GM13976 (cell line): ENCODE data around the gene MTPN.

Experiments used
- DNase-seq: peaks from one replicate; pipeline ENCODE4 v3.0.0; 2012; ENCODE audit warnings: low spot score
- in situ Hi-C: fragments of 300-500 bp; cut with MboI; formaldehyde crosslinking; loops from one replicate; pipeline ENCODE4 v1.12.0; 2022; ENCODE audit warnings: low sequenced_read_pairs, mixed read lengths, inconsistent platforms; ENCODE audit not compliant: unreplicated experiment
- TF ChIP-seq, protein P1 (sequence below): IDR thresholded peaks from 2 replicates; pipeline ENCODE4 v1.5.1; 2012; ENCODE audit warnings: borderline replicate concordance, mild to moderate bottlenecking; ENCODE audit not compliant: insufficient read depth; ENCODE audit errors: extremely low read depth, missing control alignments, control extremely low read depth

MTPN gene

GRCh38 chr7:135889823-135890222 is 87.3 kb downstream of the MTPN start:
- in situ Hi-C loops, result no loop called here
- no peak for DNase-seq
- TF ChIP-seq, protein P1, sequence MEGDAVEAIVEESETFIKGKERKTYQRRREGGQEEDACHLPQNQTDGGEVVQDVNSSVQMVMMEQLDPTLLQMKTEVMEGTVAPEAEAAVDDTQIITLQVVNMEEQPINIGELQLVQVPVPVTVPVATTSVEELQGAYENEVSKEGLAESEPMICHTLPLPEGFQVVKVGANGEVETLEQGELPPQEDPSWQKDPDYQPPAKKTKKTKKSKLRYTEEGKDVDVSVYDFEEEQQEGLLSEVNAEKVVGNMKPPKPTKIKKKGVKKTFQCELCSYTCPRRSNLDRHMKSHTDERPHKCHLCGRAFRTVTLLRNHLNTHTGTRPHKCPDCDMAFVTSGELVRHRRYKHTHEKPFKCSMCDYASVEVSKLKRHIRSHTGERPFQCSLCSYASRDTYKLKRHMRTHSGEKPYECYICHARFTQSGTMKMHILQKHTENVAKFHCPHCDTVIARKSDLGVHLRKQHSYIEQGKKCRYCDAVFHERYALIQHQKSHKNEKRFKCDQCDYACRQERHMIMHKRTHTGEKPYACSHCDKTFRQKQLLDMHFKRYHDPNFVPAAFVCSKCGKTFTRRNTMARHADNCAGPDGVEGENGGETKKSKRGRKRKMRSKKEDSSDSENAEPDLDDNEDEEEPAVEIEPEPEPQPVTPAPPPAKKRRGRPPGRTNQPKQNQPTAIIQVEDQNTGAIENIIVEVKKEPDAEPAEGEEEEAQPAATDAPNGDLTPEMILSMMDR, result no peak

DNA sequence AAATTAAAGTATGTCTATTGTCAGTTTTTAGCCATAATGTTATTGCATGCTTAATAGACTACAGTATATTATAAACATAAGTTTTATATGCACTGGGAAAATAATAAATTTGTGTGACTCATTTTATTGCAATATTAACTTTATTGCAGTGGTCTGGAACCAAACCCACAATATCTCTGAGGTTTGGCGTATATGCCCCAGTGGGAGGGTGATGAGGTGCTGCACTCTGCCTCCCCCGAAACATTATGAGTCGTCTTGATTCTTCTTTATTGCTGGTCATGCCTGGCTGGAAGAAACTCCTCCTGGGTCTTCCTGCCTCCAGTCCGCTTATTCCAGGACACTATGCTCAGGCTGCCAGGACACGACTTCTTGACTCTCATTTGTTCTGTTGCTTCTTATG is 88.4 kb downstream of the MTPN start:
- TF ChIP-seq, protein P1, result no peak
- no peak for DNase-seq
- in situ Hi-C loops, result no loop called here

GRCh38 chr7:135886345-135887132 is 90.6 kb downstream of the MTPN start:
- TF ChIP-seq, protein P1, result no peak
- DNase-seq, result no peak
- in situ Hi-C loops, result no loop called here

DNA sequence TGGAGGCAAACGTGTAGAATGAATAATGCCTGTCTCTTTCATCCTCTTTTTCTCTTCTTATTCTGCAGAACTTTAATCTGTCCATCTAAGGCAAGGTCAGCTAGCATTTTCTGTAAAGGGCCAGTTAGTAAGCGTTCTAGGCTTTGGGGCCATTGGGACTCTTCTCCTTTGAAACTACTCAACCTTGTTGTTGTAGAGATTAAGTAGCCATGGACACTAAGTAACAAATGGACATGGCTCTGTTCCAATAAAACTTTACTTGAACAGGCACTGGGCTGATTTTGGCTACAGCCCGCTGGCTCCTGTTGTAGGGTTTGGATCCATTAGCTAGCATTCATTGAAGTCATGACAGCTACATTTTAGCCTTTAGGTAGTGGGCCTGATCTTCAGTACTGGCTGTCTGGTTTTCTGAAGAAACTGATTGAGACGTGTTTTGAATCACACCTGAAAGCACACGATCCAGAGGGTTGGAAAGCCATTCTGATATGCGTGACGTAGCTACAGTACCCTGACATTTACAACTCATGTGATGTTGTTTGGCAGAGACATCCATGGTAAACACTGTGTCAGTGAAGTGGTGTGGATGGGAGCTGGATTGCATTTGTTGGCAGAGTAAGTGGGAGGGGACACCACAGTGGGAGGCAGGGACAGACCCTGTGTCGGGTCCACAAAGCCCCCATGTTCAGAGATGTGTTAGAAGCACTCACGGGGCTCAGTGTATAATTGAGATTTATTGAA is 92.5 kb downstream of the MTPN start:
- TF ChIP-seq, protein P1, result no peak
- in situ Hi-C loops, result no loop called here
- no peak for DNase-seq

GRCh38 chr7:135879233-135879632 is 97.9 kb downstream of the MTPN start:
- in situ Hi-C loops, result no loop called here
- no peak for DNase-seq
- TF ChIP-seq, protein P1, result no peak

DNA sequence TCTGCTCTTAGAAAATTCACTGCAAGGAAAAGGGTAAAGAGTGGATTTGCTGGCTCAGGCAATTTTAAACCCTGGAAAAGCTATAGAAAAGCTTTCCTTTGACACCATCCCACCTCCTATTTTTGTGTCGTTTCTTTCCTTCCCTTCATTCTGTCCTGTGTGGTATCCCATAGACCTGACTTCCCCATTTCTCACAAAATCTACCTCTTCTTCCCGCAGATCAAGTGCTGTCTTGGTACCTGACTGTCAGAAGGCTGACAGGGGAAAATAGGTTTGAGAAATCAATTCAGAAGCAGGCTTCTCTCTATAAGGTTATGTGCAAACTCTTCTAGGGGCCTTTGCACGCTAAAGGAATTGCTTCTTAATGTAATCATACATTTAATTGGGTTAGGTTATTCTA is 98.9 kb downstream of the MTPN start:
- TF ChIP-seq, protein P1, result no peak
- in situ Hi-C loops, result no loop called here
- no peak for DNase-seq
